ENCODE results near the gene MDM1. TPM values are rescaled to one million over a fixed set of nuclear protein-coding genes. Genes with fewer than 3 reads are reported as not detected.
A peak's percentile ranks its signal among the peaks of the same experiment; 100 is the strongest.

The MDM1 gene
- total RNA-seq, 2 experiments from 2014 or later: 12.7 to 13.6 TPM

- intact Hi-C loops (cut with DNase I, micrococcal nuclease): loop anchor here in 1 of 2 experiments (10.0 kb wide), 1 partner anchor 468 kb away; the partner anchor contains the start of gene MDM2
- POLR2A ChIA-PET: no interaction called here
- DNase-seq (no peak), ATAC-seq (no peak)
- peaks cover 22% of the 10 kb centered on the region for H3K4me1 Mint-ChIP-seq
- H3K27me3 Mint-ChIP-seq: peaks cover 2% of the 10 kb centered on the region
- no peaks in the 10 kb centered on the region for H3K36me3 Mint-ChIP-seq (ENCODE audit: low read depth)
- H3K27ac Mint-ChIP-seq: no peak overlapping the region
- CTCF ChIA-PET: interaction anchor here (1.0 kb wide), 1 partner anchor 10 kb away, joined by 3 read pairs; no protein-coding TSS in a partner anchor
- no peaks in the 10 kb centered on the region for H3K9me3 Mint-ChIP-seq (ENCODE audit: low read depth)
- H3K4me3 Mint-ChIP-seq: no peak overlapping the region
These were observed 4.7 kb upstream of the MDM1 start for GRCh38 chr12:68336889-68337303.

GRCh38 chr12:68335462-68335861 lies 3.3 kb upstream of the MDM1 start:
- intact Hi-C loops (cut with DNase I, micrococcal nuclease): loop anchor here in 1 of 2 experiments (10.0 kb wide), 1 partner anchor 469 kb away; the partner anchor contains the start of gene MDM2
- peaks cover 29% of the 10 kb centered on the region for H3K4me1 Mint-ChIP-seq
- CTCF ChIA-PET: interaction anchor here (0.9 to 3.3 kb wide), 3 partner anchors 14 to 293 kb away, joined by 3 to 17 read pairs (median 4); no protein-coding TSS in a partner anchor
- DNase-seq (no peak), ATAC-seq (no peak)
- POLR2A ChIA-PET: no interaction called here
- H3K4me3 Mint-ChIP-seq: no peak overlapping the region
- H3K9me3 Mint-ChIP-seq (ENCODE audit: low read depth): no peaks in the 10 kb centered on the region
- peaks cover 2% of the 10 kb centered on the region for H3K27me3 Mint-ChIP-seq
- H3K27ac Mint-ChIP-seq: no peak overlapping the region
- H3K36me3 Mint-ChIP-seq (ENCODE audit: low read depth): no peaks in the 10 kb centered on the region

- Mint-ChIP-seq H3K36me3 (ENCODE audit: low read depth) (no peaks in the 10 kb centered on the region), H3K4me3 (no peak overlapping the region), H3K27ac (peak overlapping the region; percentile 49), H3K4me1 (peaks cover 37% of the 10 kb centered on the region), H3K9me3 (ENCODE audit: low read depth) (no peaks in the 10 kb centered on the region), H3K27me3 (peaks cover 2% of the 10 kb centered on the region)
- ATAC-seq (peak; percentile 27), DNase-seq (peak; percentile 38)
- intact Hi-C loops (cut with DNase I, micrococcal nuclease): loop anchor here in 1 of 2 experiments (10.0 kb wide), 1 partner anchor 471 kb away; the partner anchor contains the start of gene MDM2
- POLR2A ChIA-PET: no interaction called here
- CTCF ChIA-PET: interaction anchor here (0.7 to 3.3 kb wide), 6 partner anchors 8 to 294 kb away, joined by 3 to 17 read pairs (median 4); no protein-coding TSS in a partner anchor
These were observed 2.0 kb upstream of the MDM1 start for GRCh38 chr12:68334132-68334531.

- Mint-ChIP-seq H3K9me3 (ENCODE audit: low read depth) (no peaks in the 10 kb centered on the region), H3K27me3 (peaks cover 2% of the 10 kb centered on the region), H3K4me1 (peaks cover 42% of the 10 kb centered on the region), H3K4me3 (peak overlapping the region; percentile 80), H3K36me3 (ENCODE audit: low read depth) (peaks cover 2% of the 10 kb centered on the region), H3K27ac (peak overlapping the region; percentile 55)
- intact Hi-C loops (cut with DNase I, micrococcal nuclease): loop anchor here (1.0 to 10.0 kb wide), 7 partner anchors 32 to 475 kb away; partner anchors contain the start of genes MDM2 (in 2 of the 2), NUP107 (in 2 of the 2), RAP1B (in 2 of the 2) and SLC35E3 (in 1 of the 2)
- DNase-seq (no peak), ATAC-seq (no peak)
- ChIA-PET CTCF (interaction anchor here (0.6 to 5.0 kb wide), 4 partner anchors 16 to 210 kb away, joined by 4 to 25 read pairs (median 14); no protein-coding TSS in a partner anchor), POLR2A (interaction anchor here (1.0 to 1.2 kb wide), 2 partner anchors 26 to 280 kb away, joined by 6 read pairs; no protein-coding TSS in a partner anchor)
These were observed 817 bp upstream of the MDM1 start for GRCh38 chr12:68332728-68333630.

- POLR2A ChIA-PET: interaction anchor here (0.8 to 1.2 kb wide), 3 partner anchors 28 to 281 kb away, joined by 4 to 6 read pairs (median 6); no protein-coding TSS in a partner anchor
- intact Hi-C loops (cut with DNase I, micrococcal nuclease): loop anchor here in 1 of 2 experiments (10.0 kb wide), 1 partner anchor 473 kb away; the partner anchor contains the start of gene MDM2
- Mint-ChIP-seq H3K9me3 (ENCODE audit: low read depth) (no peaks in the 10 kb centered on the region), H3K27ac (peak overlapping the region; percentile 33), H3K4me3 (peak overlapping the region; percentile 80), H3K36me3 (ENCODE audit: low read depth) (peaks cover 2% of the 10 kb centered on the region), H3K4me1 (peaks cover 42% of the 10 kb centered on the region), H3K27me3 (peaks cover 2% of the 10 kb centered on the region)
- no peak for ATAC-seq
- CTCF ChIA-PET: interaction anchor here (0.6 to 5.0 kb wide), 10 partner anchors 10 to 212 kb away, joined by 3 to 25 read pairs (median 4); no protein-coding TSS in a partner anchor
- DNase-seq: peak; percentile 56
These were observed 678 bp downstream of the MDM1 start for GRCh38 chr12:68331500-68331868.

GRCh38 chr12:68327896-68328295 lies 4.3 kb downstream of the MDM1 start:
- intact Hi-C loops (cut with DNase I, micrococcal nuclease): no loop called here

GRCh38 chr12:68326716-68327115 lies 5.4 kb downstream of the MDM1 start:
- intact Hi-C loops (cut with DNase I, micrococcal nuclease): no loop called here
- H3K9me3 Mint-ChIP-seq (ENCODE audit: low read depth): no peaks in the 10 kb centered on the region
- no peaks in the 10 kb centered on the region for H3K27me3 Mint-ChIP-seq
- H3K4me3 Mint-ChIP-seq: no peak overlapping the region
- ATAC-seq (no peak), DNase-seq (no peak)
- CTCF ChIA-PET: interaction anchor here (0.6 to 1.6 kb wide), 7 partner anchors 10 to 504 kb away, joined by 3 to 7 read pairs (median 3); no protein-coding TSS in a partner anchor
- H3K36me3 Mint-ChIP-seq (ENCODE audit: low read depth): peaks cover 12% of the 10 kb centered on the region
- POLR2A ChIA-PET: interaction anchor here (0.6 kb wide), 1 partner anchor 82 kb away, joined by 3 read pairs; no protein-coding TSS in a partner anchor
- no peak overlapping the region for H3K27ac Mint-ChIP-seq
- peaks cover 21% of the 10 kb centered on the region for H3K4me1 Mint-ChIP-seq

More at GRCh38 chr12:68327896-68328295, 4.3 kb downstream of the MDM1 start:
- ATAC-seq (no peak), DNase-seq (no peak)
- POLR2A ChIA-PET: no interaction called here
- H3K27me3 Mint-ChIP-seq: no peaks in the 10 kb centered on the region
- H3K4me3 Mint-ChIP-seq: no peak overlapping the region
- H3K4me1 Mint-ChIP-seq: peaks cover 25% of the 10 kb centered on the region
- no peaks in the 10 kb centered on the region for H3K9me3 Mint-ChIP-seq (ENCODE audit: low read depth)
- peaks cover 9% of the 10 kb centered on the region for H3K36me3 Mint-ChIP-seq (ENCODE audit: low read depth)
- H3K27ac Mint-ChIP-seq: no peak overlapping the region
- CTCF ChIA-PET: interaction anchor here (0.6 to 5.0 kb wide), 5 partner anchors 11 to 502 kb away, joined by 3 to 25 read pairs (median 3); no protein-coding TSS in a partner anchor

GRCh38 chr12:68325966-68326365 lies 6.2 kb downstream of the MDM1 start:
- ChIA-PET CTCF (interaction anchor here (0.6 to 1.6 kb wide), 6 partner anchors 9 to 380 kb away, joined by 3 to 7 read pairs (median 3); no protein-coding TSS in a partner anchor), POLR2A (no interaction called here)
- Mint-ChIP-seq H3K4me3 (no peak overlapping the region), H3K27me3 (no peaks in the 10 kb centered on the region), H3K36me3 (ENCODE audit: low read depth) (peaks cover 12% of the 10 kb centered on the region), H3K4me1 (peaks cover 14% of the 10 kb centered on the region), H3K27ac (no peak overlapping the region), H3K9me3 (ENCODE audit: low read depth) (no peaks in the 10 kb centered on the region)
- intact Hi-C loops (cut with DNase I, micrococcal nuclease): no loop called here
- no peak for DNase-seq
- no peak for ATAC-seq

GRCh38 chr12:68324531-68324930 lies 7.6 kb downstream of the MDM1 start:
- H3K9me3 Mint-ChIP-seq (ENCODE audit: low read depth): no peaks in the 10 kb centered on the region
- ATAC-seq (no peak), DNase-seq (no peak)
- H3K4me1 Mint-ChIP-seq: peaks cover 10% of the 10 kb centered on the region
- peaks cover 12% of the 10 kb centered on the region for H3K36me3 Mint-ChIP-seq (ENCODE audit: low read depth)
- CTCF ChIA-PET: no interaction called here
- H3K27ac Mint-ChIP-seq: no peak overlapping the region
- POLR2A ChIA-PET: no interaction called here
- intact Hi-C loops (cut with DNase I, micrococcal nuclease): no loop called here
- no peak overlapping the region for H3K4me3 Mint-ChIP-seq
- H3K27me3 Mint-ChIP-seq: no peaks in the 10 kb centered on the region

- H3K4me3 Mint-ChIP-seq: no peak overlapping the region
- H3K27ac Mint-ChIP-seq: no peak overlapping the region
- peaks cover 9% of the 10 kb centered on the region for H3K36me3 Mint-ChIP-seq (ENCODE audit: low read depth)
- no peak for ATAC-seq
- H3K9me3 Mint-ChIP-seq (ENCODE audit: low read depth): no peaks in the 10 kb centered on the region
- no peaks in the 10 kb centered on the region for H3K27me3 Mint-ChIP-seq
- intact Hi-C loops (cut with DNase I, micrococcal nuclease): no loop called here
- no peak for DNase-seq
- POLR2A ChIA-PET: no interaction called here
- CTCF ChIA-PET: interaction anchor here (0.7 to 2.6 kb wide), 8 partner anchors 10 to 282 kb away, joined by 3 to 25 read pairs (median 4); partner anchors contain the start of gene IL26
- H3K4me1 Mint-ChIP-seq: no peaks in the 10 kb centered on the region
These were observed 11.0 kb downstream of the MDM1 start for GRCh38 chr12:68321140-68321539.
